Transverse colon (tissue), 3 donors: ENCODE results near the gene C12orf75.

Experiments used
- POLR2A ChIP-seq: fragments of 450-650 bp; IDR thresholded peaks from one replicate; pipeline ENCODE4 v1.6.1; 2016; ENCODE audit warnings: antibody characterized with exemption, mild to moderate bottlenecking, moderate library complexity
- TF ChIP-seq, protein P1 (sequence below), 5 experiments: fragments of 200-600 bp in 3 of 5; fragments of 450-650 bp in 2 of 5; sonication (generic) in 3 of 5; IDR thresholded peaks; 1 replicate in 2 of 5; 2 replicates in 3 of 5; pipeline ENCODE4 v1.5.1; 2016 to 2017; ENCODE audit warnings: antibody characterized with exemption in 5 of 5, inconsistent platforms in 3 of 5, mild to moderate bottlenecking in 2 of 5, moderate library complexity in 1 of 5

- TF ChIP-seq, protein P1, sequence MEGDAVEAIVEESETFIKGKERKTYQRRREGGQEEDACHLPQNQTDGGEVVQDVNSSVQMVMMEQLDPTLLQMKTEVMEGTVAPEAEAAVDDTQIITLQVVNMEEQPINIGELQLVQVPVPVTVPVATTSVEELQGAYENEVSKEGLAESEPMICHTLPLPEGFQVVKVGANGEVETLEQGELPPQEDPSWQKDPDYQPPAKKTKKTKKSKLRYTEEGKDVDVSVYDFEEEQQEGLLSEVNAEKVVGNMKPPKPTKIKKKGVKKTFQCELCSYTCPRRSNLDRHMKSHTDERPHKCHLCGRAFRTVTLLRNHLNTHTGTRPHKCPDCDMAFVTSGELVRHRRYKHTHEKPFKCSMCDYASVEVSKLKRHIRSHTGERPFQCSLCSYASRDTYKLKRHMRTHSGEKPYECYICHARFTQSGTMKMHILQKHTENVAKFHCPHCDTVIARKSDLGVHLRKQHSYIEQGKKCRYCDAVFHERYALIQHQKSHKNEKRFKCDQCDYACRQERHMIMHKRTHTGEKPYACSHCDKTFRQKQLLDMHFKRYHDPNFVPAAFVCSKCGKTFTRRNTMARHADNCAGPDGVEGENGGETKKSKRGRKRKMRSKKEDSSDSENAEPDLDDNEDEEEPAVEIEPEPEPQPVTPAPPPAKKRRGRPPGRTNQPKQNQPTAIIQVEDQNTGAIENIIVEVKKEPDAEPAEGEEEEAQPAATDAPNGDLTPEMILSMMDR (IDR thresholded peaks at IDR 0.05): no peak
- TF ChIP-seq POLR2A: no peak
Measured at GRCh38 chr12:105386431-105386830, 55.9 kb downstream of the C12orf75 start.
